ENCODE measurements around the gene MLANA. TPM values are rescaled to one million over a fixed set of nuclear protein-coding genes. Genes with fewer than 3 reads are reported as not detected.

MLANA gene
- total RNA-seq, 1 donor from 2014 or later, result not detected

DNA sequence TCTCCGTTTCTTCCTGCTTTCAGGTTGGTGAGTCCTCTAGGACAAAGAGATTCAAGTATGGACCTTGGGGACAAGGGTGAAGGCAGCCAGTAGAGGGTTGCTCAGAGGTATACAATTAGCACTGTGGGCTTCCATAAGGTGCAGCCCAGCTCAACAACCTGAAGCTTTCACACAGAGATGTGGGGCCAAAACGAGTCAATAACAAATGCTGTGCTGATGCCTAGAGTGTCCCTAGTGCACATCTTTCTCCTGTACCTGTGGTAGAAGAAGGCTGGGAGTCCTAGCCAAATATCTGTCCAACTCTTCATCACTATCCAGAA is 20.7 kb upstream of the MLANA start:
- Histone ChIP-seq H2AFZ (ENCODE audit: low read depth, low read length) (no peak overlapping the region), H3K9me3 (ENCODE audit: insufficient read depth, low read depth, low read length) (no peaks in the 10 kb centered on the region), H3K79me2 (ENCODE audit: insufficient read depth, low read length) (no peaks in the 10 kb centered on the region), H4K20me1 (ENCODE audit: insufficient read depth, low read length) (no peaks in the 10 kb centered on the region), H3K4me1 (ENCODE audit: insufficient read depth, low read length) (no peaks in the 10 kb centered on the region), H3K9ac (ENCODE audit: low read length) (no peak overlapping the region), H3K36me3 (ENCODE audit: insufficient read depth, low read length) (no peaks in the 10 kb centered on the region), H3K4me3 (ENCODE audit: insufficient read depth, low read depth, low read length) (no peak overlapping the region), H3K4me2 (ENCODE audit: low read length) (no peak overlapping the region), H3K27me3 (ENCODE audit: insufficient read depth, low read length) (no peaks in the 10 kb centered on the region), H3K27ac (ENCODE audit: low read depth, low read length) (no peak overlapping the region)
- Mint-ChIP-seq H3K36me3 (ENCODE audit: low read depth, unreplicated experiment) (peaks cover 2% of the 10 kb centered on the region), H3K27me3 (ENCODE audit: low read depth, unreplicated experiment) (peaks cover 3% of the 10 kb centered on the region), H3K27ac (ENCODE audit: unreplicated experiment) (no peak overlapping the region), H3K9me3 (ENCODE audit: unreplicated experiment) (no peaks in the 10 kb centered on the region), H3K4me3 (ENCODE audit: unreplicated experiment) (no peak overlapping the region), H3K4me1 (ENCODE audit: low read depth, unreplicated experiment) (no peaks in the 10 kb centered on the region)
- TF ChIP-seq, protein P1, sequence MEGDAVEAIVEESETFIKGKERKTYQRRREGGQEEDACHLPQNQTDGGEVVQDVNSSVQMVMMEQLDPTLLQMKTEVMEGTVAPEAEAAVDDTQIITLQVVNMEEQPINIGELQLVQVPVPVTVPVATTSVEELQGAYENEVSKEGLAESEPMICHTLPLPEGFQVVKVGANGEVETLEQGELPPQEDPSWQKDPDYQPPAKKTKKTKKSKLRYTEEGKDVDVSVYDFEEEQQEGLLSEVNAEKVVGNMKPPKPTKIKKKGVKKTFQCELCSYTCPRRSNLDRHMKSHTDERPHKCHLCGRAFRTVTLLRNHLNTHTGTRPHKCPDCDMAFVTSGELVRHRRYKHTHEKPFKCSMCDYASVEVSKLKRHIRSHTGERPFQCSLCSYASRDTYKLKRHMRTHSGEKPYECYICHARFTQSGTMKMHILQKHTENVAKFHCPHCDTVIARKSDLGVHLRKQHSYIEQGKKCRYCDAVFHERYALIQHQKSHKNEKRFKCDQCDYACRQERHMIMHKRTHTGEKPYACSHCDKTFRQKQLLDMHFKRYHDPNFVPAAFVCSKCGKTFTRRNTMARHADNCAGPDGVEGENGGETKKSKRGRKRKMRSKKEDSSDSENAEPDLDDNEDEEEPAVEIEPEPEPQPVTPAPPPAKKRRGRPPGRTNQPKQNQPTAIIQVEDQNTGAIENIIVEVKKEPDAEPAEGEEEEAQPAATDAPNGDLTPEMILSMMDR (IDR thresholded peaks at IDR 0.05; ENCODE audit: insufficient read depth, low read depth, low read length), result no peak
- TF ChIP-seq EZH2 (IDR thresholded peaks at IDR 0.05; ENCODE audit: insufficient read depth, low read length), result no peak
- FAIRE-seq (no peak), DNase-seq (ENCODE audit: low read depth) (no peak)

DNA sequence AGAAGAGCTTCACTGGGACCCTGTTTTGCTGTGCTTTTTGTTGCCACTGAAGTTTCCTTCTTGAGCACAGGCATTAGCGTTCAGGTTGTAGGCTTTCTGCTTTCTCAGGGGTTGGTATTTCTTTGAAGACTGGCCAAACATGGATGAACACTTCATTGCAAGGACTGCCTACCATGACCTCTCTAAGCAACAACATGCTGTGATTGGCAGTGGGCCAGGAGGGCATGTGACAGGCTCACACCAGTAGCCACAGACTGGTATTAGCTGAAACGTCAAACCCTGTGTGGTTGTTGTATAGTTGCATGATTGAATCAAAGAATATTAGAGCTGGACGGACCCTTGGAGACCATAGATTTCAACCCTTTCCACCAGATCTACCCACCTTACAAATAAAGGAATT is 20.0 kb upstream of the MLANA start:
- H3K4me3 Mint-ChIP-seq (ENCODE audit: unreplicated experiment), result no peak overlapping the region
- Histone ChIP-seq H3K9me3 (ENCODE audit: insufficient read depth, low read depth, low read length) (no peaks in the 10 kb centered on the region), H3K36me3 (ENCODE audit: insufficient read depth, low read length) (no peaks in the 10 kb centered on the region), H3K27ac (ENCODE audit: low read depth, low read length) (no peak overlapping the region), H3K4me1 (ENCODE audit: insufficient read depth, low read length) (no peaks in the 10 kb centered on the region), H3K79me2 (ENCODE audit: insufficient read depth, low read length) (no peaks in the 10 kb centered on the region), H3K27me3 (ENCODE audit: insufficient read depth, low read length) (no peaks in the 10 kb centered on the region), H2AFZ (ENCODE audit: low read depth, low read length) (no peak overlapping the region), H3K9ac (ENCODE audit: low read length) (no peak overlapping the region), H4K20me1 (ENCODE audit: insufficient read depth, low read length) (no peaks in the 10 kb centered on the region), H3K4me3 (ENCODE audit: insufficient read depth, low read depth, low read length) (no peak overlapping the region), H3K4me2 (ENCODE audit: low read length) (no peak overlapping the region)
- no peak overlapping the region for H3K27ac Mint-ChIP-seq (ENCODE audit: unreplicated experiment)
- FAIRE-seq (no peak), DNase-seq (ENCODE audit: low read depth) (no peak)
- H3K4me1 Mint-ChIP-seq (ENCODE audit: low read depth, unreplicated experiment), result no peaks in the 10 kb centered on the region
- no peak for TF ChIP-seq EZH2 (IDR thresholded peaks at IDR 0.05; ENCODE audit: insufficient read depth, low read length)
- TF ChIP-seq, protein P1 (IDR thresholded peaks at IDR 0.05; ENCODE audit: insufficient read depth, low read depth, low read length), result no peak
- H3K9me3 Mint-ChIP-seq (ENCODE audit: unreplicated experiment), result no peaks in the 10 kb centered on the region
- H3K36me3 Mint-ChIP-seq (ENCODE audit: low read depth, unreplicated experiment), result peaks cover 2% of the 10 kb centered on the region
- H3K27me3 Mint-ChIP-seq (ENCODE audit: low read depth, unreplicated experiment), result peaks cover 3% of the 10 kb centered on the region

DNA sequence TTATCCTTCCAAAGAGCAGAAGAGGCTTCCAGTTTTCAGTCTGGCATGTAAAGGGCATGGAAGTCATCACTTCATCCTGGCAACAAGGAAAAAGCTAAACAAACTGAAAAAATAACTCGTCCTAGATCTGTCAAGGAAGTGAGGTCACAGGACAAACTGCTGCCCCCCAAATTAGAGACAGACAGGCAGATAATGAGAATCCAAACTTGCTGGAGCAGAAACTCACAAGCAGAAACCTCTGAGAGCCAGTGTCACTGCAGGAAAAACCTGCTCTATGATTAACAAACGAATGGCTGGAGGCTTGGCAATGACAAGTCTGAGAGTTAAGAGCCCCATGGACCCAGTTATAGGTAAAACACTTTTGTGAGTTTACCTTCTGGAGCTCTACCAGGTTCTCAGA is 18.9 kb upstream of the MLANA start:
- FAIRE-seq, result no peak
- H3K9me3 ChIP-seq (ENCODE audit: insufficient read depth, low read depth, low read length), result no peaks in the 10 kb centered on the region
- no peak overlapping the region for H3K4me2 ChIP-seq (ENCODE audit: low read length)
- H3K4me1 ChIP-seq (ENCODE audit: insufficient read depth, low read length), result no peaks in the 10 kb centered on the region
- no peaks in the 10 kb centered on the region for H4K20me1 ChIP-seq (ENCODE audit: insufficient read depth, low read length)
- Mint-ChIP-seq H3K4me3 (ENCODE audit: unreplicated experiment) (no peak overlapping the region), H3K4me1 (ENCODE audit: low read depth, unreplicated experiment) (no peaks in the 10 kb centered on the region), H3K27ac (ENCODE audit: unreplicated experiment) (no peak overlapping the region), H3K9me3 (ENCODE audit: unreplicated experiment) (peaks cover 2% of the 10 kb centered on the region), H3K36me3 (ENCODE audit: low read depth, unreplicated experiment) (peaks cover 2% of the 10 kb centered on the region), H3K27me3 (ENCODE audit: low read depth, unreplicated experiment) (peaks cover 3% of the 10 kb centered on the region)
- no peaks in the 10 kb centered on the region for H3K27me3 ChIP-seq (ENCODE audit: insufficient read depth, low read length)
- no peaks in the 10 kb centered on the region for H3K79me2 ChIP-seq (ENCODE audit: insufficient read depth, low read length)
- H3K4me3 ChIP-seq (ENCODE audit: insufficient read depth, low read depth, low read length), result no peak overlapping the region
- no peak overlapping the region for H2AFZ ChIP-seq (ENCODE audit: low read depth, low read length)
- no peak overlapping the region for H3K27ac ChIP-seq (ENCODE audit: low read depth, low read length)
- no peak for DNase-seq (ENCODE audit: low read depth)
- H3K9ac ChIP-seq (ENCODE audit: low read length), result no peak overlapping the region
- no peaks in the 10 kb centered on the region for H3K36me3 ChIP-seq (ENCODE audit: insufficient read depth, low read length)
- TF ChIP-seq EZH2 (IDR thresholded peaks at IDR 0.05; ENCODE audit: insufficient read depth, low read length), result no peak
- TF ChIP-seq, protein P1 (IDR thresholded peaks at IDR 0.05; ENCODE audit: insufficient read depth, low read depth, low read length), result no peak

All from astrocyte (in vitro differentiated cells and primary cell).